AG10803 (cell line): ENCODE results near the gene CASP1.
A peak's percentile ranks its signal among the peaks of the same experiment; 100 is the strongest.
"Not testable (repeated sequence)": the region's sequence is repeated elsewhere in the genome, so short reads cannot be mapped to it uniquely, and the experiment has no call there.

ENCODE experiments used
- DNase-seq: peaks from one replicate; pipeline ENCODE4 v3.0.0; 2010; ENCODE audit warnings: low read depth
- H3K4me3 ChIP-seq: 2 replicates; pipeline ENCODE4 v1.5.1; 2011; ENCODE audit warnings: mild to moderate bottlenecking, low read length, control low read depth
- CTCF ChIP-seq: conservative IDR thresholded peaks from 2 replicates; pipeline ENCODE4 v1.5.1; 2011; ENCODE audit warnings: mild to moderate bottlenecking, low read length, control low read depth, inconsistent platforms

Gene CASP1

GRCh38 chr11:105051559-105051958 lies 16.6 kb upstream of the CASP1 start:
- no peak for DNase-seq
- TF ChIP-seq CTCF: no peak
- no peak overlapping the region for H3K4me3 ChIP-seq

GRCh38 chr11:105049481-105049880 lies 14.5 kb upstream of the CASP1 start:
- no peak for DNase-seq
- no peak overlapping the region for H3K4me3 ChIP-seq
- no peak for TF ChIP-seq CTCF

- peak; percentile 99 for DNase-seq
- no peak for TF ChIP-seq CTCF
- no peak overlapping the region for H3K4me3 ChIP-seq
Observed at GRCh38 chr11:105046898-105047579, 12.1 kb upstream of the CASP1 start.

GRCh38 chr11:105045676-105046296 lies 10.8 kb upstream of the CASP1 start:
- TF ChIP-seq CTCF: no peak
- peak overlapping the region; percentile 43; the same call in 1 of the 2 replicates for H3K4me3 ChIP-seq
- DNase-seq: peak; percentile 49

- DNase-seq: peak; percentile 66
- H3K4me3 ChIP-seq: peak within 1 kb of the TSS; percentile 43
Observed at GRCh38 chr11:105044557-105045524, 9.9 kb upstream of the CASP1 start, which contains the start of gene CARD16. Gene CARD16 (minus strand): TSS chr11:105045335. CDS start chr11:105045297, 38 bp downstream.

GRCh38 chr11:105042178-105042577 lies 7.2 kb upstream of the CASP1 start:
- no peak overlapping the region for H3K4me3 ChIP-seq
- TF ChIP-seq CTCF: no peak
- no peak for DNase-seq

- no peak overlapping the region for H3K4me3 ChIP-seq
- TF ChIP-seq CTCF: no peak
- no peak for DNase-seq
Observed at GRCh38 chr11:105040703-105041102, 5.8 kb upstream of the CASP1 start.

- DNase-seq: not testable (repeated sequence)
- H3K4me3 ChIP-seq: peak overlapping the region; percentile 62
Observed at GRCh38 chr11:105034388-105034787, 556 bp downstream of the CASP1 start.
